Vagina (tissue), 2 donors: ENCODE results near the gene EPO. TPM values are rescaled to one million over a fixed set of nuclear protein-coding genes. Genes with fewer than 3 reads are reported as not detected.
A peak's percentile ranks its signal among the peaks of the same experiment; 100 is the strongest.
"Not testable (repeated sequence)": the region's sequence is repeated elsewhere in the genome, so short reads cannot be mapped to it uniquely, and the experiment has no call there.

Experiments used
- DNase-seq, 2 donors: peaks; one replicate each; pipeline ENCODE4 v3.0.0-alpha.2; 2017; ENCODE audit errors: extremely low spot score in 2 of 2
- H3K27ac ChIP-seq: fragments of 200-600 bp; sonication (generic); one replicate; pipeline ENCODE4 v1.5.1; 2019
- H3K27me3 ChIP-seq: fragments of 200-600 bp; sonication (generic); one replicate; pipeline ENCODE4 v1.5.1; 2019
- H3K36me3 ChIP-seq, 2 donors: fragments of 200-600 bp; sonication (generic); one replicate each; pipeline ENCODE4 v1.5.1; 2017 to 2019
- H3K4me1 ChIP-seq: fragments of 200-600 bp; sonication (generic); one replicate; pipeline ENCODE4 v1.5.1; 2019
- H3K4me3 ChIP-seq, 2 donors: fragments of 200-600 bp; sonication (generic); 1 replicate in 1 of 2; 2 replicates in 1 of 2; pipeline ENCODE4 v1.5.1; 2016 to 2019
- H3K9me3 ChIP-seq: fragments of 200-600 bp; sonication (generic); one replicate; pipeline ENCODE4 v1.5.1; 2019
- POLR2A ChIP-seq, 2 donors: fragments of 450-650 bp; IDR thresholded peaks; one replicate each; pipeline ENCODE4 v1.6.1; 2017; ENCODE audit warnings: antibody characterized with exemption in 2 of 2, mild to moderate bottlenecking in 2 of 2, moderate library complexity in 2 of 2
- POLR2AphosphoS5 ChIP-seq, 2 donors: sonication (generic); formaldehyde crosslinking; IDR thresholded peaks; one replicate each; pipeline ENCODE4 v1.9.0; 2017; ENCODE audit warnings: antibody characterized with exemption in 2 of 2, mild to moderate bottlenecking in 2 of 2, low read depth in 1 of 2; ENCODE audit not compliant: insufficient read depth in 1 of 2
- intact Hi-C: fragments of 100-400 bp; cut with DNase I; formaldehyde crosslinking; loops from one replicate; pipeline ENCODE4 v1.15.1; 2023
- total RNA-seq: library from RNA; depleted of rRNA; stranded (reverse); fragments of >200 nt; gene quantifications from one replicate; pipeline ENCODE4 v1.2.3, GENCODE V29; 2016
- TF ChIP-seq, protein P1 (sequence below), 3 experiments: fragments of 450-650 bp in 2 of 3; fragments of 200-600 bp in 1 of 3; sonication (generic) in 1 of 3; IDR thresholded peaks; one replicate each; pipeline ENCODE4 v1.5.1; 2017 to 2019; ENCODE audit warnings: antibody characterized with exemption in 3 of 3, mild to moderate bottlenecking in 2 of 3, moderate library complexity in 2 of 3

Gene EPO
- total RNA-seq, 1 donor from 2014 or later: not detected

DNA sequence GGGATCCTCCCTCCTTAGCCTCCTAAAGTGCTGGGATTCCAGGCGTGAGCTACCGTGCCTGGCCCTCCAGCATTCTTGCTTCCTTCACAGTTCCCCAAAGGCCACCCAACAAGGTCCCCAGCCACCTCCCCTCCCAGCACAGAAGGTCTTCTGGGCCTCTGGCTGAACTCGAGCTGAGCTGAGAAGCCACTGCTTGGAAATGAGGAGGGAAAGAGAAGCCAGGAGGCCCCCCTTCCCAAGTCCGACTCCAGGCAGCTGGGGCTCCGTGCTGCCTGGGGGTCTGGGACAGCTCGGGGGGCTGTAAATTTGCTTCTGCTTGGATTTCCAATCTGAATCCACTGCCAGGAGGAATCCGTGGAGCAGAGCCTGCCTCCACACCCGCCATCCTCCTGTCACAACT lies 5.5 kb upstream of the EPO start:
- Histone ChIP-seq H3K4me3 (no peak overlapping the region), H3K36me3 (no peaks in the 10 kb centered on the region), H3K4me1 (no peaks in the 10 kb centered on the region), H3K27ac (no peak overlapping the region), H3K9me3 (no peaks in the 10 kb centered on the region), H3K27me3 (peaks cover 4% of the 10 kb centered on the region)
- no peak for TF ChIP-seq POLR2A (IDR thresholded peaks at IDR 0.05)
- TF ChIP-seq POLR2AphosphoS5 (IDR thresholded peaks at IDR 0.05; ENCODE audit: insufficient read depth in 1 of 2, low read depth in 1 of 2): no peak
- TF ChIP-seq, protein P1, sequence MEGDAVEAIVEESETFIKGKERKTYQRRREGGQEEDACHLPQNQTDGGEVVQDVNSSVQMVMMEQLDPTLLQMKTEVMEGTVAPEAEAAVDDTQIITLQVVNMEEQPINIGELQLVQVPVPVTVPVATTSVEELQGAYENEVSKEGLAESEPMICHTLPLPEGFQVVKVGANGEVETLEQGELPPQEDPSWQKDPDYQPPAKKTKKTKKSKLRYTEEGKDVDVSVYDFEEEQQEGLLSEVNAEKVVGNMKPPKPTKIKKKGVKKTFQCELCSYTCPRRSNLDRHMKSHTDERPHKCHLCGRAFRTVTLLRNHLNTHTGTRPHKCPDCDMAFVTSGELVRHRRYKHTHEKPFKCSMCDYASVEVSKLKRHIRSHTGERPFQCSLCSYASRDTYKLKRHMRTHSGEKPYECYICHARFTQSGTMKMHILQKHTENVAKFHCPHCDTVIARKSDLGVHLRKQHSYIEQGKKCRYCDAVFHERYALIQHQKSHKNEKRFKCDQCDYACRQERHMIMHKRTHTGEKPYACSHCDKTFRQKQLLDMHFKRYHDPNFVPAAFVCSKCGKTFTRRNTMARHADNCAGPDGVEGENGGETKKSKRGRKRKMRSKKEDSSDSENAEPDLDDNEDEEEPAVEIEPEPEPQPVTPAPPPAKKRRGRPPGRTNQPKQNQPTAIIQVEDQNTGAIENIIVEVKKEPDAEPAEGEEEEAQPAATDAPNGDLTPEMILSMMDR (IDR thresholded peaks at IDR 0.05): no peak
- no peak for DNase-seq
- intact Hi-C loops: no loop called here

DNA sequence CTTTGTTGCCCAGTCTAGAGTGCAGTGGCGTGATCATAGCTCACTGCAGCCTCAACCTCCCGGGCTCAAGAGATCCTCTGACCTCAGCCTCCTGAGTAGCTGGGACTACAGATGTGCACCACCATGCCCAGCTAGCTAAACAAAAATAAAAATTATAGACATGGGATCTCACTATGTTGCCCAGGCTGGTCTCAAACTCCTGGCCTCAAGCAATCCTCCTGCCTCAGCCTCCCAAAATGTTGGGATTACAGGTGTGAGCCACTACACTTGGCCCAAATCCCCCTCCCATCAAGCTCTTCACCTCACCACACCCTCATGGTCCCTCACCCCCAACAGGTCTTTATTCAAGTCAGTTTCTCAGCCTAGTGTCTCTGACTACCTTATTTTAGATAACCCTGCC lies 3.2 kb upstream of the EPO start:
- H3K27ac ChIP-seq, H3K4me3 ChIP-seq, intact Hi-C loops: not testable (repeated sequence)

DNA sequence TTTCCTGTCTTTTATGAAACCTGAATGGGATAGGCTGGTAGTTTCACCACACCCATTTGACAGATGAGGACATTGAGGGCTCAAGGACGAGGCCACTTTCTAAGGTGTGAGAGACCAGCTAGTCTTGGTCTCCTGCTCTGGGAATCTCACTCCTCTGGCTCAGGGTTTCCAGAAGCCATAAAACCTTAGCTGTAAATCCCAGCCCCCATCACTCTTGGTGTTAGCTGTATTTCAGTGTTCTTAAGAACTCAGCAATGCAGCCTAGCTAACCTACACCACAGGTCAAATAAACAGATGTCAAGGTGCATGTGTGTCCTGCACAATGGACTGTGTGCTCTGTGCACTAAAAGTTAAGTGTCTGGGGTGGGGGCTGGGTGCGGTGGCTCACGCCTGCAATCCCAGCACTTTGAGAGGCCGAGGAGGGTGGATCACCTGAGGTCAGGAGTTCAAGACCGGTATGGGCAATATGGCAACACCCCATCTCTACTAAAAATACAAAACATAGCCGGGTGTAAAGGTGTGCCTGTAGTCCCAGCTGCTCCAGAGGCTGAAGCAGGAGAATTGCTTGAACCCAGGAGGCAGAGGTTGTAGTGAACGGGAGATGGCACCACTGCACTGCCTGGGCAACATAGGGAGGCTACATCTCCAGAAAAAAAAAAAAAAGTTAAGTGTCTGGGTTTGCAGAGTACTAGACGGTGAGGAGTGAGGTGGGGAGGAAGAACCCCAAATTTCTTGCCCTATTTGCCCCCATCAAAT lies 567 bp upstream of the EPO start:
- intact Hi-C loops: no loop called here
- no peak for DNase-seq
- Histone ChIP-seq H3K36me3 (no peaks in the 10 kb centered on the region), H3K4me1 (peaks cover 14% of the 10 kb centered on the region), H3K27me3 (peaks cover 4% of the 10 kb centered on the region), H3K9me3 (no peaks in the 10 kb centered on the region), H3K4me3 (peak overlapping the region in 1 of 2 donors; percentile 30), H3K27ac (no peak overlapping the region)
- TF ChIP-seq POLR2A (IDR thresholded peaks at IDR 0.05) (no peak), POLR2AphosphoS5 (IDR thresholded peaks at IDR 0.05; ENCODE audit: insufficient read depth in 1 of 2, low read depth in 1 of 2) (no peak)
- TF ChIP-seq, protein P1 (IDR thresholded peaks at IDR 0.05): no peak

More for the DNA sequence above, 3.2 kb upstream of the EPO start:
- DNase-seq, H3K36me3 ChIP-seq, H3K9me3 ChIP-seq, H3K27me3 ChIP-seq: not testable (repeated sequence)
- H3K4me1 ChIP-seq: peaks cover 14% of the 10 kb centered on the region

DNA sequence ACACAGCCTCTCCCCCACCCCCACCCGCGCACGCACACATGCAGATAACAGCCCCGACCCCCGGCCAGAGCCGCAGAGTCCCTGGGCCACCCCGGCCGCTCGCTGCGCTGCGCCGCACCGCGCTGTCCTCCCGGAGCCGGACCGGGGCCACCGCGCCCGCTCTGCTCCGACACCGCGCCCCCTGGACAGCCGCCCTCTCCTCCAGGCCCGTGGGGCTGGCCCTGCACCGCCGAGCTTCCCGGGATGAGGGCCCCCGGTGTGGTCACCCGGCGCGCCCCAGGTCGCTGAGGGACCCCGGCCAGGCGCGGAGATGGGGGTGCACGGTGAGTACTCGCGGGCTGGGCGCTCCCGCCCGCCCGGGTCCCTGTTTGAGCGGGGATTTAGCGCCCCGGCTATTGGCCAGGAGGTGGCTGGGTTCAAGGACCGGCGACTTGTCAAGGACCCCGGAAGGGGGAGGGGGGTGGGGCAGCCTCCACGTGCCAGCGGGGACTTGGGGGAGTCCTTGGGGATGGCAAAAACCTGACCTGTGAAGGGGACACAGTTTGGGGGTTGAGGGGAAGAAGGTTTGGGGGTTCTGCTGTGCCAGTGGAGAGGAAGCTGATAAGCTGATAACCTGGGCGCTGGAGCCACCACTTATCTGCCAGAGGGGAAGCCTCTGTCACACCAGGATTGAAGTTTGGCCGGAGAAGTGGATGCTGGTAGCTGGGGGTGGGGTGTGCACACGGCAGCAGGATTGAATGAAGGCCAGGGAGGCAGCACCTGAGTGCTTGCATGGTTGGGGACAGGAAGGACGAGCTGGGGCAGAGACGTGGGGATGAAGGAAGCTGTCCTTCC lies 620 bp downstream of the EPO start:
- Histone ChIP-seq H3K9me3 (no peaks in the 10 kb centered on the region), H3K4me1 (peaks cover 24% of the 10 kb centered on the region), H3K4me3 (peak overlapping the region; percentile 7 to 30), H3K27ac (no peak overlapping the region), H3K36me3 (no peaks in the 10 kb centered on the region), H3K27me3 (peaks cover 4% of the 10 kb centered on the region)
- TF ChIP-seq, protein P1 (IDR thresholded peaks at IDR 0.05): no peak
- no peak for TF ChIP-seq POLR2A (IDR thresholded peaks at IDR 0.05)
- TF ChIP-seq POLR2AphosphoS5 (IDR thresholded peaks at IDR 0.05; ENCODE audit: insufficient read depth in 1 of 2, low read depth in 1 of 2): no peak
- DNase-seq: no peak
- intact Hi-C loops: no loop called here

DNA sequence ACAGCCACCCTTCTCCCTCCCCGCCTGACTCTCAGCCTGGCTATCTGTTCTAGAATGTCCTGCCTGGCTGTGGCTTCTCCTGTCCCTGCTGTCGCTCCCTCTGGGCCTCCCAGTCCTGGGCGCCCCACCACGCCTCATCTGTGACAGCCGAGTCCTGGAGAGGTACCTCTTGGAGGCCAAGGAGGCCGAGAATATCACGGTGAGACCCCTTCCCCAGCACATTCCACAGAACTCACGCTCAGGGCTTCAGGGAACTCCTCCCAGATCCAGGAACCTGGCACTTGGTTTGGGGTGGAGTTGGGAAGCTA lies 1.2 kb downstream of the EPO start:
- Histone ChIP-seq H3K27me3 (peaks cover 4% of the 10 kb centered on the region), H3K4me3 (no peak overlapping the region), H3K36me3 (no peaks in the 10 kb centered on the region), H3K27ac (no peak overlapping the region), H3K4me1 (peaks cover 29% of the 10 kb centered on the region), H3K9me3 (no peaks in the 10 kb centered on the region)
- no peak for DNase-seq
- intact Hi-C loops: no loop called here
- TF ChIP-seq POLR2AphosphoS5 (IDR thresholded peaks at IDR 0.05; ENCODE audit: insufficient read depth in 1 of 2, low read depth in 1 of 2) (no peak), POLR2A (IDR thresholded peaks at IDR 0.05) (no peak)
- TF ChIP-seq, protein P1 (IDR thresholded peaks at IDR 0.05): no peak
